Neuronal stem cell (in vitro differentiated cells): ENCODE measurements around the gene PROZ.

Source experiments
- DNase-seq: peaks from one replicate; pipeline ENCODE4 v3.0.0-alpha.2; 2013; ENCODE audit warnings: low spot score
- H2AFZ ChIP-seq: one replicate; pipeline ENCODE4 v1.6.1; 2013; ENCODE audit warnings: mild to moderate bottlenecking, low read length, inconsistent platforms
- H2AK5ac ChIP-seq: 2 replicates; pipeline ENCODE4 v1.6.1; 2013; ENCODE audit warnings: low read depth, mild to moderate bottlenecking, inconsistent platforms, low read length, moderate library complexity, mixed read lengths
- H2BK120ac ChIP-seq: 2 replicates; pipeline ENCODE4 v1.6.1; 2013; ENCODE audit warnings: low read depth, mild to moderate bottlenecking, inconsistent platforms, low read length, moderate library complexity, mixed read lengths
- H2BK12ac ChIP-seq: one replicate; pipeline ENCODE4 v1.6.1; 2013; ENCODE audit warnings: low read length, inconsistent platforms
- H2BK15ac ChIP-seq: 2 replicates; pipeline ENCODE4 v1.6.1; 2013; ENCODE audit warnings: mild to moderate bottlenecking, low read length, inconsistent platforms, mixed read lengths
- H2BK5ac ChIP-seq: one replicate; pipeline ENCODE4 v1.6.1; 2013; ENCODE audit warnings: inconsistent platforms, mild to moderate bottlenecking, low read length, moderate library complexity
- H3K14ac ChIP-seq: one replicate; pipeline ENCODE4 v1.6.1; 2013; ENCODE audit warnings: low read length, inconsistent platforms
- H3K18ac ChIP-seq: 2 replicates; pipeline ENCODE4 v1.6.1; 2013; ENCODE audit warnings: low read length, inconsistent platforms
- H3K23ac ChIP-seq: 2 replicates; pipeline ENCODE4 v1.6.1; 2013; ENCODE audit warnings: low read depth, mild to moderate bottlenecking, mixed read lengths, low read length, inconsistent platforms; ENCODE audit not compliant: poor library complexity
- H3K27ac ChIP-seq: replicated peaks from 3 replicates; pipeline ENCODE4 v1.5.1; 2013; ENCODE audit warnings: low read length, inconsistent platforms
- H3K27me3 ChIP-seq, 3 experiments: 2 replicates each; pipeline ENCODE4 v1.6.1; 2013; ENCODE audit warnings: low read length in 3 of 3, mild to moderate bottlenecking in 2 of 3, inconsistent platforms in 1 of 3, low read depth in 1 of 3, mixed read lengths in 1 of 3, moderate library complexity in 1 of 3; ENCODE audit not compliant: control insufficient read depth in 3 of 3, insufficient read depth in 3 of 3
- H3K36me3 ChIP-seq, 2 donors: replicated peaks in 1 of 2; 2 replicates each; pipeline ENCODE4 v1.6.1; 2013; ENCODE audit warnings: low read length in 2 of 2; ENCODE audit not compliant: control insufficient read depth in 2 of 2, insufficient read depth in 2 of 2
- H3K4ac ChIP-seq: 2 replicates; pipeline ENCODE4 v1.6.1; 2013; ENCODE audit warnings: inconsistent platforms, mild to moderate bottlenecking, low read length, moderate library complexity
- H3K4me1 ChIP-seq, 2 donors: 1 replicate in 1 of 2; 2 replicates in 1 of 2; pipeline ENCODE4 v1.6.1; 2013; ENCODE audit warnings: low read length in 2 of 2, low read depth in 1 of 2; ENCODE audit not compliant: control insufficient read depth in 2 of 2, insufficient read depth in 1 of 2
- H3K4me2 ChIP-seq: one replicate; pipeline ENCODE4 v1.6.1; 2013; ENCODE audit warnings: mild to moderate bottlenecking, low read length, inconsistent platforms; ENCODE audit not compliant: insufficient read depth, poor library complexity, severe bottlenecking
- H3K4me3 ChIP-seq, 2 donors: 2 replicates each; pipeline ENCODE4 v1.5.1; 2013; ENCODE audit warnings: low read length in 2 of 2, mild to moderate bottlenecking in 2 of 2, inconsistent platforms in 1 of 2, moderate library complexity in 1 of 2
- H3K79me1 ChIP-seq: one replicate; pipeline ENCODE4 v1.6.1; 2013; ENCODE audit warnings: low read depth, mild to moderate bottlenecking, inconsistent platforms, low read length, moderate library complexity
- H3K9ac ChIP-seq: one replicate; pipeline ENCODE4 v1.6.1; 2013; ENCODE audit warnings: mild to moderate bottlenecking, low read depth, low read length, inconsistent platforms; ENCODE audit not compliant: poor library complexity
- H3K9me3 ChIP-seq, 2 donors: replicated peaks in 1 of 2; 2 replicates each; pipeline versions ENCODE3 to v1.6.1; 2013; ENCODE audit warnings: low read length in 2 of 2, mild to moderate bottlenecking in 2 of 2, inconsistent platforms in 1 of 2, low read depth in 1 of 2, mixed read lengths in 1 of 2, moderate library complexity in 1 of 2; ENCODE audit not compliant: control insufficient read depth in 2 of 2, insufficient read depth in 1 of 2
- H4K8ac ChIP-seq: one replicate; pipeline ENCODE4 v1.6.1; 2013; ENCODE audit warnings: low read depth, mild to moderate bottlenecking, inconsistent platforms, low read length, moderate library complexity
- H4K91ac ChIP-seq: one replicate; pipeline ENCODE4 v1.6.1; 2013; ENCODE audit warnings: low read length, low read depth, mild to moderate bottlenecking, inconsistent platforms; ENCODE audit not compliant: poor library complexity
- WGBS, 2 donors: extraction: QIAGEN DNeasy Blood & Tissue Kit; methylation state at CpG; one replicate each; pipeline ENCODE4 v1.1.7; 2013; ENCODE audit warnings: missing lambda C conversion rate in 2 of 2, mixed read lengths in 1 of 2; ENCODE audit not compliant: insufficient read length in 2 of 2, insufficient replicate concordance in 1 of 2; ENCODE audit errors: extremely low coverage in 2 of 2; 5-methylcytosine and 5-hydroxymethylcytosine counted together

Gene PROZ

GRCh38 chr13:113118261-113119021, 40.0 kb upstream of the PROZ start:
- Histone ChIP-seq H3K27ac (no peak overlapping the region), H3K14ac (peak overlapping the region; percentile 43), H3K4me1 (peaks cover 9 to 10% of the 10 kb centered on the region in 2 donors), H2BK120ac (no peak overlapping the region), H2BK5ac (no peak overlapping the region), H4K8ac (no peak overlapping the region), H3K4me2 (no peak overlapping the region), H3K36me3 (peaks cover 0 to 2% of the 10 kb centered on the region in 2 donors), H2AFZ (no peak overlapping the region), H2BK12ac (no peak overlapping the region), H2BK15ac (peak overlapping the region; percentile 42), H4K91ac (peak overlapping the region; percentile 13), H2AK5ac (peak overlapping the region; percentile 42), H3K23ac (peak overlapping the region; percentile 57), H3K79me1 (no peaks in the 10 kb centered on the region), H3K9ac (no peak overlapping the region), H3K18ac (peak overlapping the region; percentile 22), H3K4ac (no peak overlapping the region), H3K9me3 (peaks cover 0 to 6% of the 10 kb centered on the region in 2 donors), H3K4me3 (no peak overlapping the region), H3K27me3 (peaks cover 0 to 6% (median 0%) of the 10 kb centered on the region in 3 experiments)
- DNase-seq: no peak
- no CpG with 5 or more reads among the region's 42 CpGs for WGBS, 2 donors

GRCh38 chr13:113119166-113119821, 39.2 kb upstream of the PROZ start:
- H2BK5ac ChIP-seq: no peak overlapping the region
- WGBS, 2 donors: no CpG with 5 or more reads among the region's 16 CpGs

GRCh38 chr13:113119822-113120189, 38.6 kb upstream of the PROZ start:
- WGBS, 2 donors: no CpG with 5 or more reads among the region's 7 CpGs
- Histone ChIP-seq H3K4ac (no peak overlapping the region), H3K27ac (no peak overlapping the region)

More at GRCh38 chr13:113119166-113119821, 39.2 kb upstream of the PROZ start:
- Histone ChIP-seq H3K9ac (peak overlapping the region; percentile 38), H3K27me3 (peaks cover 0 to 6% (median 0%) of the 10 kb centered on the region in 3 experiments), H2BK15ac (no peak overlapping the region), H3K79me1 (no peaks in the 10 kb centered on the region), H3K9me3 (peaks cover 0 to 6% of the 10 kb centered on the region in 2 donors), H3K4me3 (peak overlapping the region in 1 of 2 donors; percentile 17), H3K14ac (peak overlapping the region; percentile 49), H3K36me3 (peaks cover 0 to 2% of the 10 kb centered on the region in 2 donors), H4K91ac (no peak overlapping the region), H3K23ac (peak overlapping the region; percentile 68), H2BK12ac (no peak overlapping the region), H3K18ac (no peak overlapping the region), H2AK5ac (no peak overlapping the region), H4K8ac (no peak overlapping the region), H3K4me1 (peaks cover 10 to 11% of the 10 kb centered on the region in 2 donors), H2AFZ (no peak overlapping the region), H3K4ac (no peak overlapping the region), H3K27ac (no peak overlapping the region), H2BK120ac (no peak overlapping the region), H3K4me2 (no peak overlapping the region)
- no peak for DNase-seq

More at GRCh38 chr13:113119822-113120189, 38.6 kb upstream of the PROZ start:
- Histone ChIP-seq H4K91ac (no peak overlapping the region), H4K8ac (no peak overlapping the region), H3K36me3 (peaks cover 0 to 2% of the 10 kb centered on the region in 2 donors), H2BK12ac (no peak overlapping the region), H3K4me2 (no peak overlapping the region), H2BK120ac (no peak overlapping the region), H3K9ac (no peak overlapping the region), H3K23ac (no peak overlapping the region), H2BK15ac (no peak overlapping the region), H3K4me1 (peaks cover 10 to 11% of the 10 kb centered on the region in 2 donors), H3K79me1 (no peaks in the 10 kb centered on the region), H3K4me3 (no peak overlapping the region), H3K27me3 (peaks cover 0 to 6% (median 0%) of the 10 kb centered on the region in 3 experiments), H3K14ac (no peak overlapping the region), H3K9me3 (peaks cover 0 to 4% of the 10 kb centered on the region in 2 donors), H3K18ac (no peak overlapping the region), H2AK5ac (no peak overlapping the region), H2AFZ (no peak overlapping the region), H2BK5ac (no peak overlapping the region)
- DNase-seq: no peak
